Tongue (tissue), 2 donors: ENCODE results near the gene SLC1A7. TPM values are rescaled to one million over a fixed set of nuclear protein-coding genes. Genes with fewer than 3 reads are reported as not detected.

Source experiments
- DNase-seq: peaks from one replicate; pipeline ENCODE4 v3.0.0-alpha.2; 2015
- total RNA-seq: library from RNA; depleted of rRNA; stranded (reverse); fragments of >200 nt; gene quantifications from one replicate; pipeline ENCODE4 v1.2.3, GENCODE V29; 2014

Gene SLC1A7
- total RNA-seq, 1 donor from 2014 or later = not detected

DNA sequence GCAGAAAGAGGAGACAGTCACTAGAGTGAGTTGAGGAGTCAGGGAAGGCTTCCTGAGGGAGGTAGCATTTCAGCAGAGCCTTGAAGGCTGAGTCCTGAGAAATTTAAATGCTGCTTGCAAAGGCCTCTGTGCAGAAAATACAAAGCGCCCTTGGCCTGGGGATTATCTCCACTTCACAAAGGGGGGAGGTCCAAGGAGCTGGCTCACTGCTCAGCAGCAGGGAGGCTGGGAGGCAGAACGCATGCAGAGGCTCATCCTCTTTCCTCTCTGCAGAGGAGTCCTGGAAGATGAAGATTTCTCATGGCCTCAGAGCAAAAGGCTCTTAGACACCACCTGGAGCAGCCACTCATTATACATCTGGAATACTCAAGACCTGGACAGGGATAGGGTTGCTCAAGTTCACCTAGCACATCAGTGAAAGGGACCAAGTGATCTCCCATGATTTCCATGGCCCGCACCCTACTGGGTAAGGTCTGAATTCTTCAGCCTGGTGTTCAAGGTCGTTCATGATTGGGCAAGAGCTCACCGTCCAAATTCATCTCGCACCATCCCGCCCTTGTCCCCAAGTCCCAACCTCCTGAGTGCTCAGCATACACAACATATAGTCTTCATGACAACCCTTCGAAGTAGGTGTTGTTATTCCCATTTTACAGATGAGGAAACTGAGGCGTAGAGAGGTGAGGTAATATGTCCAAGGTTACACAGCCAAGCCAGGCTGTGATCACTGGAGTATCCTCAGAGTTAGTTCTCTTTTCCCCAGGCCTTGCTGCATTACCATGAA is 9.0 kb downstream of the SLC1A7 start:
- no peak for DNase-seq

DNA sequence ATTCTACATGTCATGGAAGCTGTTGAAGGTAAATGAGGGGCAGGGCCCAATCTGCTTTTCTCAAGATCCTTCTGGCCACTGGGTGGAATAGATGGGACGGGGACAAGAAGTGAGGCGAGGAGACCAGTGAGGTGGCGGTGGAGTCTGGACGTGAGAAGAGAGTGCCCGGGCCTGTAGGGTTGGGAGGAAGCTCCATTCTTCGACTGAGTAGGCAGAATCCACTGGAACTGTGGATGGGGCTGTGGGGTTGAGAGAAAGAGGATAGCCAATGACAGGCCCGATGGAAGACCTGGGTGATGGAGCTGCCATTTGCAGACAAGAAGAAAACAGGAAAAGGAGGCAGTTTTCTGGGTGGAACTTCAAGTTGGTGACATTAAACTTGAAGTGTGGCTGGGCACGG is 10.3 kb downstream of the SLC1A7 start:
- no peak for DNase-seq

DNA sequence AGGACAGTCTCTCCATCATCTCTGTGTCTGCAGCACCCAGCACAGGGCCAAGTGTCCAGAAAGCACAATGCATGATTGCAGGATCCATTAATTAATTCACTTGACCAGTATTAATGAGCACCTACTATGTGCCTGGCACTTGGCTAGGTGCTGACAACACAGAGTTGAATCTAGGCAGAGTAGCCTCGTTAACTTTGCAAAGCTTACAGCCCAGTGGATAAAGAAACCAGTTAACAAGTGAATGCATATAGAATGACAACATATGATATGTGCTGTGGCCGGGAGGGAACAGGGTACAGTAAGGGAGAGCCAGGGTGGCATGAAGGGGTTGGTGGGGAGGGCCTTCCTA is 10.9 kb downstream of the SLC1A7 start:
- no peak for DNase-seq

DNA sequence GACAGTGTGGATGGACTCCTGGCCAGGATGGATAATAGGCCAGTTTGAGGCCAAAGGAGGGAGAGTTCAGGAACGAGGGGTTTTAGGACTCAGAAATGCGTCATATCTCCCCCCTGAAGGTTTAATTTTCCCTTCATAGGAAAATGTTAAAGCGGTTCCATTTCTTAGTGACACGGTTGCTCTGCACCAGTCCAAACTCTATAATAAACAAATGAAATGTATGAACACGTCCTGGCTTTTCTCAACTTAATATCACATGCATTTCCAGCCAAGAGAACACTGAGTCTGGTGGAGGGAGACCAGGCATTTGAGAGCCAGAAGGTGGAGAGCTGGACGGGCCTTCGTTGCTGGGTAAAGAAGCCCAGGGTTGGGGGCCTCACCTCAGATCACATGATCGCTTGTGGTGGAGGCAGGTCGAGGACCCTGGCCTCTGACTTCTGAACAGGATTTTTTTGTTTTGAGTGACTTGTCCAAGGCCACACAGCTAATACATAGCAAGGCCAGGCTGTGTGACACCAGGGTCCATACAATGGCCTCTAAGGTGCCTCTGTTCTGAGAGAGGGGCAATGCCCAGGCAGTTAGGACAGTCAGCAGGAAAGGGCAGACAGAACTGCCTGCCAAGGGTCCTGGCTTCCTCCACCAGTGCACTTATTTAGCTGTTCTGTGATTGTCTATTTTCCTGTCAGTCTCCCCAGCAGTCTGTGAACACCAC is 11.4 kb downstream of the SLC1A7 start:
- peak; percentile 66 for DNase-seq

DNA sequence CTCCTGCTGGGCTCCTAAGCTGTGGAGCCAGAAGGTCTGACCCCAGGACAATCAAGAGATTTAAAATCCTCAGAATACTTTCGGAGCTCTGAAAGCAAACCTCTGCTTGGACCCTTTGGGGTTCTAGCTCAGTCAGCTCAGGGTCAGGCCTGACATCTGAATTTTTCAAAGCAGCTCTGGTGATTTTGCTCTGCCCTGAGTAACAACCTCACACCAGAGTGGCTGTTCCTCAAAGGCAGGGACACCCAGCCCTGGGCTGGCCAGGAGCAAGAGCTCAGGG is 11.9 kb downstream of the SLC1A7 start:
- DNase-seq = no peak

DNA sequence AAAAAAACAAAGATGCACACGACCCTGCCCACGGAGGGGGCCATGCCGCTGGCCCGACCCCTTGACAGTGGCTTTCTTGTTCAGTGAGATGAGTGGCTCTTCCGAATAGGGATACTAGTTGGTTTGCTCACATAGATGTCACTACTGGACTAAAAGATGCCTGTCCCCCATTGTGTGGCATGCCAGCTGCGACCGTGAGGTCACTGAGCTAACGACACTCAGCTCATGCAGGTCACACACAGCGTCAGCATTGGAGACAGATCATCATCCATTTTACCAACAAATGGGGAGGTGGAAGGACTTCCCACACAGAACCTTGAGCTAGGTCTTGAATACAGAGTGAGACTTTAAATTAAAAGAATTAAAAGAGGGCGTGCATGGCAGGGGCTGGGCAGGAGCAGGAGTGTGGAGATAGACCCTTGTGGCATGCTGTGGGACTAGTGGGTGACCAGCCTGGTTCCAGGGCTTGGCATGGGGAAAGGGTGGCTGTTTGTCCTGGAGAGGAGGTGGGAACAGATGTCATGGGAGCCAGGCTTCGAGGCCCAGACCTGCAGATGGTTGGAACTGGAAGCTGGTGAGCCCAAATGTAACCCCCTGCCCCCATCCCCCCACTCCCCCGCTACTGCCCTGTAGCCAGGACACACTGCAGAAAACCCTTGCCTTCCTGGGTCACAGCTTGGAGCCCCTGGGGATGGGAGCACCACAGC is 12.4 kb downstream of the SLC1A7 start:
- no peak for DNase-seq

DNA sequence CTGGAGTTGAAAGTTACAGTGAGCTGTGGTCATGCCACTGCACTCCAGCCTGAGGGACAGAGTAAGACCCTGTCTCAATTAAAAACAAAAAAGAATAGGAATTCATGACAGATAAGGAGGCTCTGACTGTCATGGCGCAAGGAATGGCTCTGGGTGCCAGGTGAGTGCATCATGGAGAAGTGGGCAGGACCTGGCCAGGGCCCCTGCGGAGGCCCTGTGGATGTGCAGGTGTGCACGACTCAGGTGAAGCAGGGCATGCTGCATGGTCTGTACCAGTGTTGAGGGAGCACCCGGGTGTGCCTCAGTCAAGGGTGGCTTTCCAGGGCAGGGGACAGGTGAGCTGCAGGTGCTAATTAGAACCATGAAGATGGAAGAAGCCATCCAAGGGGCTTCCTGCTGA is 14.0 kb downstream of the SLC1A7 start:
- DNase-seq = no peak

DNA sequence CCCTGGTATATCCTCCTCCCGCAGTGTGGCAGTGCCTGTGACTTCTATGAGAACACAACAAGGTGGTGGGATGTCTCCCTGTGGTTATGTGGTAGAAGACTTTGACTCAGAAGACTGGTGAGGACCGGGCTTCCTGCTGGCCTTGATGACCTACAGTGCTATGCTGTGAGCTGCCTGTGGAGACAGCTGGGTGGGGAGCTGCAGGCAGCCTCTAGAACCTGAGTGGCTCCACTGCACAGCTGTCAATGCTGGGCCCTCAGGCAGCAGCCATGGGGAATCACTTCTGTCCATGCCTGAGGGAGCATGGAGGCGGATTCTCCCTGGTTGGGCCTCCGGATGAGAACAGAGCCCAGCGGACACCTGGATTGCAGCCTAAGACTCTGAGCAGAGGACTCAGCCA is 14.9 kb downstream of the SLC1A7 start:
- DNase-seq = no peak

DNA sequence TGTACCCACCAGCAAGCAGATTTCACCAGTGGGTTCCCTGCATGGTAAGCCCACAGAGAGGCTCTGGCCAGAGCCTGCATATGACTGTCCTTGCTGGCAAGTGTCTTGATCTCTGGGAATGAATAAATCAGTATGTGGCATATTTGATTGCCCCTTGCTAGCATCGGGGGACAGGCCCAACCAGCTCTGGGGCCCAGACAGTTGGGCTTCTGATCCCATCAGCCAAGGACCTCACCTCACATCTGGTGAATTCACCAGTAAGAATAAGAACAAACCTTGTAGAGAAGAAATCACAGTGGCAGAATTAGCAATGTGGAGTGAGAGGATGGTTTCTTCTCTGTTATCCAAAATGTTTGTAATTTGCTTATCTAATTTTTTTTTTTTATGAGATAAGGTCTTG is 15.9 kb downstream of the SLC1A7 start:
- DNase-seq = no peak

DNA sequence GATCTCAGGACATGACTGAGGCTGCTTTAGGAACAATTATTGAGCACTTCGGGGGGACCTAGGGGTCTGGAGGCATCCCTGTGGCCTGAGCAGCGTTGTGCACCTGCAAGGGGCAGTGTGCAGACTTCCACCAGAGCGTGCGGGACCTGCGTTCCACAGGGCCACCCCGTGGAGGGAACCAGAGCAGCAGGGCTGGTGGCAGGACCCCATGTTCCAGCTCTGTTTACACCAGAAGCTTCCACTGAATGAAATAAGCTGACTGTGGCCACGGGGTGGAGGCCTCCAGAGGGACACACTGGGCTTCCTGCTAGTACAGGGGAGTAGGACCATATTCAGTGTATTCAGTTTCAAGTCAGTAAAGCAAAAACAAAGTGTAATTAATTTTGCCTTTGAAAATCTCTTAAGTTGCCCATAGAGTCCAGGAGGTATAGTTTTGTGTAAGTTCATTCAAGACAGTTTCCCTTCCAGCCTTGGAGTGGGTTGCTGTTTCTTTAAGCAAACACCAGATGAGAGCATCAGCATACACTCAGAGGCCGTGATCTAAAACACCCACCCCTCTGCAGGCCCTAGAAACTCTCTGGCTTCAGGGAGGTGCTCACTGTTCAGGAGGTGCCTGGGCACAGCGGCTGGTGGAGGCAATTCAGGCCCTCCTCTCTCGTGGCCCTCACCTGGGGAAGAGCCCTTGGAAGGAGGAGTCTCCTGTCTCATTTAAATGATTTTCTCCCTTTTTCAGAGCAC is 16.6 kb downstream of the SLC1A7 start:
- no peak for DNase-seq

DNA sequence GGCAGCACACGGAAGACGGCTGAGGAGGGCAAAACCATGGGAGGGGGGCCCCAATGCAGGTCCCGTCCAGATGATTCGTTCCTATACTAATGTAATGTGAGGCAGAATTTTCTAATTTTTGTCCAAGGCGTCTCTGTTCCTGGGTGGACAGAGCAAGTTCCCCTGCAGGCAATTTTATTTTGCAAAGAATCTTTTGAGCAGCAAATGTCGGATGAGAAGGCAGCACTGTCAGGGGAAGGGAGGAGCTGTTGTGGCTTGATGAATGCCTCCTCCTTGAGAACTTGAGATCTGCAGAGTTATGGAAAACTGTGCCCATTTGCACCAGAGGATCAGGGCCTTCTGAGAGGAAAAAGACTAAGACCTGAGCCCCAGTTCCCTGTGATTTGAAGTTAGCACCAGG is 17.3 kb downstream of the SLC1A7 start:
- DNase-seq = no peak

DNA sequence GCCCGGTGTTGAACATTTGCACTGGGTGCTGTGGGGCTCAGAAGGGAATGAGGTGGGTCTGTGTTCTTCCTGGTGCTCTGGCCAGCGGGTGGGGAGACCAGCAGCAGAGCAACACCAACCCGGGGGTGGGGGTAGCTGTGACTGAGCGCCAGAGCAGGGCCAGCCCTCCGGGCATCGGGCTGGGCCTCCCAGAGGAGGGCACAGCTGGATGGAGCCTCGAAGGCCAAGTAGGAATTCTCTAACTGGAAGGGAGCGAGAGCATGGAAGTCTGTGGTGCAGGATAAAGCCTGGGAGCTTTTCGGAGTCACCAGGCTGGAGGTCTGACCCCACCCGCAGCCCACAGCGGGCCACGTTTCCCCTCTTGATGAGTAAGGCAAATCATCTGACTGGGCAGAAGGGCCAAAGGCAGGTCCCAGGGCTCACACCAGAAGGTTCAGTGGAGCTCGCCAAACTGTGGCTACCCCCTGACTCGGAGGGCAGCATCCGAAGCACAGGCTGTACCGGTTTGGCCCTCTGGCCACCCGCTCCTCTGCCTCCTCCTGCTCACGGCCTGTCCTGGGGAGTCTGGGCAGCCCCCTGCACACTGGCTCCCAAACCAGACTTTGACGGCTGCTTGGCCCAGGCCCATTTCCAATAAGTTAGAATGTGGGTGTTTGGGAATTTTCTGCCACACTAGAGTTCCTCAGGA is 18.8 kb downstream of the SLC1A7 start:
- no peak for DNase-seq

DNA sequence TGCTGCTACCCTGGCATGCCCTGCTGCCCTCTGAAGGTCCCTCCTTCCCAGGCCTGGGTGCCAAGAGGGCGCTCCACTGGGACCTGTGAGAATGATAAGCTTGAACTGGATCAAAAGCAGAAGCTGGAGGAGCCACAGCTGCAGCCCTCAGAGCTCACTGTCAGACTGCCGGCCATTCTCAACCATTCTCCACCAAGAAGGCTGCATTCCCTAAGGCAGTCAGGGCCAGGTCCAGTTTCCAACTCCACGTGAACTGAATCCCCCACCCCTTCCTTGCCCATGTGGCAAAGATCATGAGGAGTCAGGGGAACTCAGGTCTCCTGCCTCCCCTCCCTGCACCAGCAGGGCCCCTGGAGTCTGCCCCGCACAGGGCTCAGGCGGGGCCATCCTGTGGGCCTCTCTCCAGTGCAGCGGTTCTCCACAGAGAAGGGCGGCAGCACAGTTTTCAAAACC is 19.5 kb downstream of the SLC1A7 start:
- peak; percentile 48 for DNase-seq

DNA sequence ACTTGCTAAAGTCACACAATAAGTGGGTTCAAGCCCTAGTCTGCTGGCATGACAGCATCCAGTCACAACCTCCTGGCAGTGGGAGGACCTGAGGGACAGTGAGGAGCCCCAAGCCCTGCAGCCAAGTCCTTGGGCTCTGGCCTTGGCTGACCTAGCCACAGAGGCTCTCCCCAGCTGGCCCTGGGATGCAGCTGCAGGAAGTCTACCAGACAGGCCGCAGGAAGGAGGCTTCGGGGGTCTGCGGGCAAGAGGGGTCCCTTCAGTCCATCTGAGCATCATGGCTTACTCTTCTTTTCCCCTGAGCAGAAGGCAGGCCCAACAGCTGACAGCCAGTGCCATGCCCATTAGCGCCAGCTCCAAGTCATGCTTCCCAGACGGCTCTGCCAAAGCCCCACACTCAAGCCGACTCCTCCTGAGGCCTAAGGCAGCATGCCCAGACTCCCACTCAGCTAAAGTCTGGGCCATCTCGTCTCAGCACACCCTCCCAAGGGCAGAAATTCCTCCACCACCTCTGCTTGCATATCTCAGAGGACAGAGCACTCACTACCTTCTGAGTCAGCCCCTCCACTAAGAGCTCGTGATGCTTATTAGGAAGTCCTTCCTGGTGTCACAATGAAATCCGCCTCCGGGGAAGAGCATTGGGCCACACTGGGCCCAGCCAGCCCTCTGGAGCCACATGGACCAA is 20.1 kb downstream of the SLC1A7 start:
- peak; percentile 80 for DNase-seq

DNA sequence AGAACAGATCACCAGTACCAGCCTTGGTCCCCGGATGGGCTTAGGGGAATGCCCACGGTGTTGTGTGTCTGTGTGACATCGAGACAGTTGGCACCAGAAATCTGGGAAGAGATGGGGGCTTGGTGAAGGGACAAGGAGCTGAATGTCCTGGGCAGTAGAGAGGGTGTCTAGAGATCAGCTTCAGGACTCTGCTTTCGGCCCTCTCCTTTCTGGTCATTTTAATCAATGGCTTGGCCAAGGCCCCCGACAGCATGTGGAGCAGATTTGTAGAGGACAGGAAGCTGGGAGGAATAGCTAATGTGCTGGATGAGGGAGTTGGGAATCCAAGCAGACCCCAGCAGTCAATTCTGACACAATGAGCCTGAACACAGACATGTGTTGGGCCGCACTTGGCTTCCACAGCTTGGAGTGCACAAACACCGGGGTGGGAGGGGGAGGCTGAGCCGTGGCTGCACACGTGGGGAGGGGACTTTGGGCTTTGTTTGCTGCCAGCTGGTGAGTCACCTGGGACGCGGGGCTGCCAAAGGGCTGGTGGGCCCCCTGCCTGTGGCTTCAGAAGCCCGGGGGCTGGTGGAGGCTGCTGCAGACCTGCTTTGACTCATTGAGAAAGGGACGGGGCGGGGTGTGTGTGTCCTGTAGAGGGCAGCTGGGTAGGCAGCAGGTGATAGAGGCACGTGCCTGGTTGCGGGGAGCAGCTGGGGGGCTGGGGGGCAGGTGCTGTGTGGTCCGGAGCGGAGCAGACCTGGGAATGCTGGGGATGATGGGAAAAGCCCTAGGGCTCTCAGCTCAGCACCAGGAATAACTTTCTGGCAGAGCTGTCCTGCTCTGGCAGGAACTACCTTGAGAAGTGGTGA is 20.9 kb downstream of the SLC1A7 start:
- DNase-seq = peak; percentile 94

DNA sequence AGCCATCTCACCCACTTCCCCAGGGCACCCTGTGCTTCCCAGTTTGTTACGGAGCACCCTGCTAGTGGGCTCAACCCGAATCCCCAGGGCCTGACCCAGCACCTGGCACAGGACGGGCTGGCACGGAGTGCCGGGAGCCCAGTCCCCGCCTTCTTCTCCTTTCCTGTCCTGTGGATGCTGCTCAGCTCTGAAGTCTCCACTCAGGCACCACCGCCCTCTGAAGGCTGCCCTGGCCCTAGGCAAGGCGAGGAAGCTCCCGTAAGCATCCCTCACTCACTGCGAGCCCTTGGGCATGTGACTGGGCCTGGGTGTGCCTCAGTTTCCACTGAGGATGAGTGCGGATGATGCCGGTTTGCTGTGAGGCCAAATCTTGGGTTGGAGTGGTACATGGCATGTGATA is 21.8 kb downstream of the SLC1A7 start:
- no peak for DNase-seq

DNA sequence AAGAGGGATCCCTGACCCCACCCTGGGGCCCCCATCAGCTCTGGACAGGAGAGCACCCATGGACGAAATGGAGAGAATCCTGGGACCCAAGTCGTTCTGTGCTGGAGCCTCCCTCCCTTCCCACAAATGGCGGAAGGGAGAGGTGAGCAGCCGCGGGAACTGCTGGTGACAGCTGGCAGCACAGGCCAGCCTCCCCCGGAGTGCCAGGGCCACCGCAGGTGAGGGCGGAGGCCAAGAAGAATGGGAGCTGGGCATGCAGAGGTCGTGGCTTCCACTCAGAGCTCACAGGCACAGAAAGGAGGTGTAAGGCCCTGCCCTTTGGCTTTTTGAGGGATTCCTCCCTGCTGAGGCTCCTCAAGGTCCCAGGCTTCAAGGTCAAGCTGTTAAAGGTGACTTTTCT is 24.6 kb downstream of the SLC1A7 start:
- DNase-seq = no peak

DNA sequence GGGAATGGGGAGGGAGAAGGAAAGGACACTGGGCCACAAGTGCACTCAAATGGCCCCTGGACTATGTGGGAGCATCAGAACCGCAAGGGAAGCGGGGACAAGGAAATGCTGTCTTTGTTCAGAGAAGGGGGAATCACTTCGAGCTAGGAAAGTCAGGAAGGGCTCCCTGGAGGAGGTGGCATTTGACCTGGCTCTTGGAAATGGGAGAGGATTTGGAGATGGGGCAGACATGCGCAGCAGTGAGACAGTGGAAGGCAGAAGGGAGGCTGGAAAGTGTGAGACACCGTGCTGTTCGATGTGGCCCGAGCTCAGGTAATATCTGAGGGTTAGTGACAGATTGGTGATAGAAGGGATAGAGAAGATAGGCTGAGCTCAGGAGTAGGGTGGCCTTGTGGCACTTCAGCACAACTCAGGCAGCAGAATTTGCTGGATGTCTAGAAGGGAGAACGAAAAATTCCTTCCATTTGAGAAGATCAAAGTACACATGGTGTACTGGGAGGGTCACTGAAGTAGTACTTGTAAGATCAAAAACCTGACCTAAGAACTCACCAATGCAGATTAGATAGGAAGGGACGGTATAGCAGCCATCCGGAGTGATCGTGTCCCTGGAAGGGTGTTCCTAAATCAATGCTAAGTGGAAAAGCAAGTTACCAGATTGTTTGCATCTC is 25.4 kb downstream of the SLC1A7 start:
- DNase-seq = no peak

DNA sequence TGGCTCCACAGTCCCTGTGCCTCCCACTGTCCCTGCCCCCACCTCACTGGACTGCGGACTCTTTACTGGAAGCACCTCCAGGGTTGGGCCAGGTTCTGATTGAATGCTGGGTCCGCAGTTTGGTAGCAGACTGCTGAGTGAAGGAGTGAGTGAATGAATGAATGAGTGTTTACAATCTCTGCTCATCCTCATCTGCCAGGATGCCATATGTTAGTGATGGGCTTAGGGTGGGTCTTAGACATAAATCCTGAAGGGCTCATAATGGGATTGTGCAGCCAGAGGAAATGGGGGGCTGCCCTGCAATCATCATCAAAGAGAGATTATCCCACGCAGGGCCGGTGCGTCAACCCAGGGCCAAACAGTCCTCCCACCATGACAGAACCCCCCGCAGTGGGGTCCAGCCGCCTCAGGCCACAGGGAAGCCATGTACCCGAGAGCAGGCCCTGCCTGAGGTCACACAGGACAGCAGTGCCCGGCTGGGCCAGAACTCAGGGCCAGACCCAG is 26.1 kb downstream of the SLC1A7 start:
- DNase-seq = no peak
